Natural killer cell (primary cell): ENCODE data around the gene OR10A4. TPM values are rescaled to one million over a fixed set of nuclear protein-coding genes. Genes with fewer than 3 reads are reported as not detected.

ENCODE experiments used
- ATAC-seq, 3 donors: fragments of 150-1000 bp in 2 of 3; fragments of 200-7000 bp in 1 of 3; cut with Tn5 transposase; 1 replicate in 1 of 3; 2 replicates in 2 of 3; pipeline ENCODE4 v1.10.0; 2021; ENCODE audit warnings: mild to moderate bottlenecking in 2 of 3, moderate library complexity in 2 of 3
- DNase-seq, 2 donors: peaks; one replicate each; pipeline versions ENCODE4 v3.0.0 to v3.0.0-alpha.2; 2013 to 2021; ENCODE audit warnings: mixed read lengths in 1 of 2
- H3K27ac ChIP-seq: one replicate; pipeline ENCODE4 v1.5.1; 2013; ENCODE audit warnings: mild to moderate bottlenecking, low read length
- H3K27me3 ChIP-seq: one replicate; pipeline ENCODE4 v1.6.1; 2013; ENCODE audit warnings: low read length; ENCODE audit not compliant: control insufficient read depth, insufficient read depth
- H3K36me3 ChIP-seq: one replicate; pipeline ENCODE4 v1.6.1; 2013; ENCODE audit warnings: low read length; ENCODE audit not compliant: control insufficient read depth, insufficient read depth
- H3K4me1 ChIP-seq: one replicate; pipeline ENCODE4 v1.6.1; 2013; ENCODE audit warnings: low read length; ENCODE audit not compliant: control insufficient read depth, insufficient read depth
- H3K4me3 ChIP-seq: one replicate; pipeline ENCODE4 v1.5.1; 2013; ENCODE audit warnings: low read length
- H3K9me3 ChIP-seq: one replicate; pipeline ENCODE4 v1.6.1; 2013; ENCODE audit warnings: low read length; ENCODE audit not compliant: control insufficient read depth, insufficient read depth
- H3K27ac Mint-ChIP-seq, 2 donors: one replicate each; pipeline ENCODE4 v1.8.0; 2022; ENCODE audit warnings: mild to moderate bottlenecking in 2 of 2, mixed read lengths in 2 of 2, moderate library complexity in 1 of 2
- H3K27me3 Mint-ChIP-seq, 2 donors: one replicate each; pipeline ENCODE4 v1.8.0; 2022; ENCODE audit warnings: low read depth in 2 of 2, mixed read lengths in 2 of 2
- H3K36me3 Mint-ChIP-seq: one replicate; pipeline ENCODE4 v1.8.0; 2022; ENCODE audit warnings: mixed read lengths
- H3K4me1 Mint-ChIP-seq, 2 donors: one replicate each; pipeline ENCODE4 v1.8.0; 2022; ENCODE audit warnings: mixed read lengths in 2 of 2
- H3K4me3 Mint-ChIP-seq: one replicate; pipeline ENCODE4 v1.8.0; 2022; ENCODE audit warnings: mild to moderate bottlenecking, moderate library complexity, mixed read lengths
- H3K9me3 Mint-ChIP-seq, 2 donors: one replicate each; pipeline ENCODE4 v1.8.0; 2022; ENCODE audit warnings: mixed read lengths in 2 of 2
- WGBS: methylation state at CpG from one replicate; pipeline ENCODE4 v1.1.7; 2013; ENCODE audit warnings: missing lambda C conversion rate; ENCODE audit not compliant: insufficient coverage; 5-methylcytosine and 5-hydroxymethylcytosine counted together
- intact Hi-C: fragments of 100-400 bp; cut with micrococcal nuclease; formaldehyde crosslinking; loops from one replicate; pipeline ENCODE4 v1.14.2; 2022
- total RNA-seq, 4 donors: library from RNA; stranded (reverse); fragments of 120-200 nt in 1 of 4; gene quantifications; one replicate each; pipeline versions ENCODE4 v1.2.3 to v1.2.4, GENCODE V29; 2013 to 2022
- TF ChIP-seq, protein P1 (sequence below): fragments of 200-600 bp; IDR thresholded peaks from one replicate; pipeline ENCODE4 v1.8.0; 2022; ENCODE audit warnings: antibody characterized with exemption

OR10A4 gene
- total RNA-seq, 3 donors from 2014 or later (not counting 1 experiment from before 2014, with no cell fraction given) = not detected

DNA sequence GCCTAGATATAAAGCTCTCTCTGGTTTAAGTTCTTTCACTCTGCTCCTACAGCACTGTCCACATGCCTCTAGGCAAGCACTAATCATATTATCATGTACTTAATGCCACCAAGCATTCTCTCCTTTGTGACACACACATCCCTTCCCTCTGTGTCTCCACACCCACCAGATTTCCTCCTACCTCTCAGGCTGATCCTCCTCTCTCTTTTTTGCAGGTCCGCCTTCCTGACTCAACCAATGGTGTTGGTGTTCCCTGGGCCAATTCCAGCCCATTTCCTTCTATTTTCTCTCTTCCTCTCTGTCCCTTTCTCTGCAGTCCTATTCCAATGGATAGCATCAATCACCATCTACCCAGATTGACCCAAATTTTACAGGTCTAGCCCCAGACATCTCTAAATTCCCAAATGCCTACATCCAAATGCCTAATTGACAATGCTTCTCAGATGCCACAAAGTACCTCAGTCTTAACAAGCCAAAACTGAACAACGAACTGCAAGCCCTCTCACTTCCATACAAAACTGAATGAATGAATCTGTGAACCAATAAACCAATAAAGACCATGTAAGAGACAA lies 49.3 kb downstream of the OR10A4 start:
- WGBS = 55% methylated on average over 2 of the region's 2 CpGs
- Mint-ChIP-seq H3K4me3 (peak overlapping the region; percentile 54), H3K4me1 (peaks cover 17 to 22% of the 10 kb centered on the region in 2 donors), H3K9me3 (peaks cover 0 to 5% of the 10 kb centered on the region in 2 donors), H3K36me3 (no peaks in the 10 kb centered on the region), H3K27ac (peak overlapping the region in 1 of 2 donors; percentile 32), H3K27me3 (peaks cover 11 to 71% of the 10 kb centered on the region in 2 donors)
- Histone ChIP-seq H3K4me3 (peak overlapping the region; percentile 63), H3K4me1 (peaks cover 9% of the 10 kb centered on the region), H3K27me3 (peaks cover 5% of the 10 kb centered on the region), H3K36me3 (no peaks in the 10 kb centered on the region), H3K27ac (no peak overlapping the region), H3K9me3 (no peaks in the 10 kb centered on the region)
- peak in 1 of 3 donors; percentile 28 for ATAC-seq
- TF ChIP-seq, protein P1, sequence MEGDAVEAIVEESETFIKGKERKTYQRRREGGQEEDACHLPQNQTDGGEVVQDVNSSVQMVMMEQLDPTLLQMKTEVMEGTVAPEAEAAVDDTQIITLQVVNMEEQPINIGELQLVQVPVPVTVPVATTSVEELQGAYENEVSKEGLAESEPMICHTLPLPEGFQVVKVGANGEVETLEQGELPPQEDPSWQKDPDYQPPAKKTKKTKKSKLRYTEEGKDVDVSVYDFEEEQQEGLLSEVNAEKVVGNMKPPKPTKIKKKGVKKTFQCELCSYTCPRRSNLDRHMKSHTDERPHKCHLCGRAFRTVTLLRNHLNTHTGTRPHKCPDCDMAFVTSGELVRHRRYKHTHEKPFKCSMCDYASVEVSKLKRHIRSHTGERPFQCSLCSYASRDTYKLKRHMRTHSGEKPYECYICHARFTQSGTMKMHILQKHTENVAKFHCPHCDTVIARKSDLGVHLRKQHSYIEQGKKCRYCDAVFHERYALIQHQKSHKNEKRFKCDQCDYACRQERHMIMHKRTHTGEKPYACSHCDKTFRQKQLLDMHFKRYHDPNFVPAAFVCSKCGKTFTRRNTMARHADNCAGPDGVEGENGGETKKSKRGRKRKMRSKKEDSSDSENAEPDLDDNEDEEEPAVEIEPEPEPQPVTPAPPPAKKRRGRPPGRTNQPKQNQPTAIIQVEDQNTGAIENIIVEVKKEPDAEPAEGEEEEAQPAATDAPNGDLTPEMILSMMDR = no peak
- DNase-seq = no peak
- intact Hi-C loops = no loop called here

DNA sequence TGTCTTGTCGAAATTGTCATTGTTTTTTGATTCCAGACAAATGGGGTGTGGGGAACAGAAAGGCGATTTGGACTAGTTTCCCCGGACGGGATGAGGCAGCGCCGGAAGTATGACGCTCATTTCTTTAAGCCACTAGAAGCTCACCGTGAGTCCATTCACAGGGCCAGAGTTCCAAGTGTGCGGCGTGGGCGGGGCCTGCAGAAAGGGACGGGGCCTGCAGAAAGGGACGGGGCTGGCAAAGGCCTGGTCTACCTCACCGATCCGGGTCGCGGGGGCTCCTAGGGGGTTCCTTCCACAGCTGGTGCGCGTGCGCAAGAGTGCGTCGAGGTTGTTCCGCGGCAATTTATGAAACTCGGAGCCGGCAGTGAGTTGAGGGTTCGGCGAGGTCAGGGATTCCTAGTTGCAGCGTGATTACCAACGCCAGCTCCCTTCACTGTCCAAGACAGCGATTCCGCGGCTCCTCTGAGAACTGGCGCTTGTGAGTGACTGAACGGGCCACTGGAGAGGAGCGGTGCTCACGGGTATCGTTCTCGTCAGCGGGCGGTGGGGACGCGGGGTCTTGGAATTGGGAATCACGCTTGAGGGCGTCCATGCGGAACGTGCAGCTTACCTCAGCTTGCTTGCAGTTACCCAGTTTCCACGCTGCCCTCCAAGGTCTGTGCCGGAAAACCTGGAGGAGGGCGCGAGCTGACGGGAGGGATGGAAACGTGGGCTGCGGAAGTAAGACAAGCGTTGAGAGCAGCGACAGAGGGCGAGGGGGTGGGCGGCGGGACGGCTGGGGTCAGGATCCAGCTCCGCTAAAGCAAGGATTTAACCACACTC lies 50.0 kb downstream of the OR10A4 start, which contains the start of gene ZNF215:
Gene ZNF215 (plus strand): TSS at position 219 of the 822 bp plus-strand sequence. CDS start 5,847 bp downstream, outside the sequence.
- no peaks in the 10 kb centered on the region for H3K36me3 ChIP-seq
- H3K27ac ChIP-seq = no peak within 1 kb of the TSS
- Mint-ChIP-seq H3K4me3 (peak within 1 kb of the TSS; percentile 64), H3K4me1 (peaks cover 17 to 22% of the 10 kb centered on the region in 2 donors), H3K9me3 (peaks cover 0 to 5% of the 10 kb centered on the region in 2 donors), H3K27ac (peak within 1 kb of the TSS in 1 of 2 donors; percentile 32), H3K27me3 (peaks cover 8 to 65% of the 10 kb centered on the region in 2 donors), H3K36me3 (no peaks in the 10 kb centered on the region)
- no peaks in the 10 kb centered on the region for H3K9me3 ChIP-seq
- TF ChIP-seq, protein P1 = no peak
- DNase-seq = peak; percentile 16 to 21
- H3K27me3 ChIP-seq = peaks cover 5% of the 10 kb centered on the region
- intact Hi-C loops = no loop called here
- H3K4me1 ChIP-seq = peaks cover 9% of the 10 kb centered on the region
- peak within 1 kb of the TSS; percentile 63 for H3K4me3 ChIP-seq
- 1% methylated on average over 60 of the region's 61 CpGs for WGBS
- peak; percentile 48 to 78 (median 56) for ATAC-seq

DNA sequence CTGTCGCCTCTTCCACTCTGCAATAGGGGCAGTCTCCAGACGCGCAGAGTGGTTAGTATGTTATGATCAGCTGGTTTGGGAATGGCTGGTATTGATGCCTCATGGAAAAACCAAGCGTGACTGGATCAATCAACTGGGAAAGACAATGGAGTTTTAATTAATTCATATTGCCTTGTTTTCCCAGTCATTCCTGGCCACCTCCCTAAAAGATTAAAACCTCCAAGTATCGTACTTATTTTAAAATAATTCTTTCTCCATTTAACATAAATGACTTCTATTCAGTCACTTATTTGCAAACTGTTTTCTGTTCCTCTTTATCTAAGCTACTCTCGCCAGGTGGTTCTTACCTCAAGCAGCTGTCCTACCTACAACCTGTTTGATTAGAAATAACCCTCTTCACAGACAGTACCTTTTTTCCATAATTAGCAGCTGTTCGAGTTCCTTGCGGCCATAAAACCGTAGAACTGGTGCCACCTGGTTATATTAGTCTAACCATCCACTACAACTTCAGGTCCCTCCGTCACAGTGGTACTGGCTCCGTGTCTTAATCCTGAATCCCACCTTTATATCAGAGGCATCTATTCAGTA lies 50.7 kb downstream of the OR10A4 start:
- ATAC-seq (no peak), DNase-seq (no peak)
- Histone ChIP-seq H3K9me3 (no peaks in the 10 kb centered on the region), H3K4me3 (peak overlapping the region; percentile 63), H3K27me3 (peaks cover 5% of the 10 kb centered on the region), H3K4me1 (peaks cover 9% of the 10 kb centered on the region), H3K36me3 (no peaks in the 10 kb centered on the region), H3K27ac (no peak overlapping the region)
- H3K9me3 Mint-ChIP-seq = peaks cover 0 to 4% of the 10 kb centered on the region in 2 donors
- H3K27ac Mint-ChIP-seq = no peak overlapping the region
- TF ChIP-seq, protein P1 = no peak
- no peaks in the 10 kb centered on the region for H3K36me3 Mint-ChIP-seq
- 7% methylated on average over 10 of the region's 11 CpGs for WGBS
- intact Hi-C loops = no loop called here
- H3K27me3 Mint-ChIP-seq = peaks cover 8 to 64% of the 10 kb centered on the region in 2 donors
- H3K4me1 Mint-ChIP-seq = peaks cover 17 to 22% of the 10 kb centered on the region in 2 donors
- H3K4me3 Mint-ChIP-seq = peak overlapping the region; percentile 64

Other genes starting within 250 kb of the OR10A4 start
- gene DCHS1, start 220.8 kb upstream of the OR10A4 start, total RNA-seq = 1 to 10 TPM in 1 of 3 donors, under 1 TPM in 2; 0.49 to 1.0 (median 0.83) TPM
- 10 to 100 TPM in 2 of 3 donors, 1 to 10 TPM in 1; 9.0 to 11.8 (median 11.4) TPM for gene MRPL17, start 193.3 kb upstream of the OR10A4 start, total RNA-seq
- not detected for gene OR2AG2, start 104.6 kb upstream of the OR10A4 start, total RNA-seq
- not detected for gene OR2AG1, start 93.6 kb upstream of the OR10A4 start, total RNA-seq
- not detected for gene OR6A2, start 76.9 kb upstream of the OR10A4 start, total RNA-seq
- gene OR10A5, start 30.9 kb upstream of the OR10A4 start, total RNA-seq = not detected
- gene OR10A2, start 13.6 kb upstream of the OR10A4 start, total RNA-seq = under 1 TPM in 1 of 3 donors, not detected in 2; 0.05 TPM
- not detected for gene OR2D2, start 15.9 kb downstream of the OR10A4 start, total RNA-seq
- gene OR2D3, start 44.4 kb downstream of the OR10A4 start, total RNA-seq = not detected
- gene ZNF215, start 49.8 kb downstream of the OR10A4 start, total RNA-seq = under 1 TPM in 2 of 3 donors, not detected in 1; 0.26 to 0.80 TPM
- gene ZNF214, start 143.7 kb downstream of the OR10A4 start, total RNA-seq = not detected
- gene NLRP14, start 143.9 kb downstream of the OR10A4 start, total RNA-seq = not detected
- gene RBMXL2, start 212.4 kb downstream of the OR10A4 start, total RNA-seq = not detected